Activated T-cell treated with anti-CD3 and anti-CD28 coated beads for 48 hours (primary cell): Measurements from ENCODE around the gene KCNQ1.

Source experiments
- DNase-seq: peaks from one replicate; pipeline ENCODE4 v3.0.0-alpha.2; 2020; ENCODE audit warnings: low read depth

KCNQ1 gene

GRCh38 chr11:2523821-2524391, 79.1 kb downstream of the KCNQ1 start:
- DNase-seq, result no peak

- DNase-seq, result no peak
Observed at GRCh38 chr11:2524446-2525165, 79.8 kb downstream of the KCNQ1 start.

- no peak for DNase-seq
Observed at GRCh38 chr11:2525166-2525861, 80.5 kb downstream of the KCNQ1 start.

- DNase-seq, result no peak
Observed at GRCh38 chr11:2525941-2526807, 81.4 kb downstream of the KCNQ1 start.

- no peak for DNase-seq
Observed at GRCh38 chr11:2526808-2527381, 82.1 kb downstream of the KCNQ1 start.

- DNase-seq, result no peak
Observed at GRCh38 chr11:2527621-2528291, 82.9 kb downstream of the KCNQ1 start.

- no peak for DNase-seq
Observed at GRCh38 chr11:2528301-2529050, 83.7 kb downstream of the KCNQ1 start.

DNA sequence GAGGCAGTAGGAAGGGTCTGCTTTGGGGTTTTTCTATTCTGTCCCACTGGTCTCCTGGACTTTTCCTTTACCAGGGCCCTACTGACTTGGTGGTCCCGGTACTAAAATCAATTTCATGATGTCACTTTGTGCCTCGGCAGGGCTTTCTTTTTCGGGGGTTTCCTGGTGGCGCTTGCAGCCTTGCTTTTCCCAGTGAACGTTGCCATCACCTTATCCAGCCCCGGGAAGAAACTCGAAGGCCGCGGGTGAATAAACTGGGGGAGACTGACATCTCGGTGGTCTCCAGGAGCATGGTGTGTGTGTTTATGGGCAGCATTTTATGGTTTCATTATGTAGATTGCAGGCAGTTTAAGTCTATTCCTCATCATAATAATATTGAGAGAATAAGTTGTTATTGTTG, 84.4 kb downstream of the KCNQ1 start:
- no peak for DNase-seq

- no peak for DNase-seq
Observed at GRCh38 chr11:2529636-2530035, 84.8 kb downstream of the KCNQ1 start.

GRCh38 chr11:2530131-2530854, 85.5 kb downstream of the KCNQ1 start:
- no peak for DNase-seq

DNA sequence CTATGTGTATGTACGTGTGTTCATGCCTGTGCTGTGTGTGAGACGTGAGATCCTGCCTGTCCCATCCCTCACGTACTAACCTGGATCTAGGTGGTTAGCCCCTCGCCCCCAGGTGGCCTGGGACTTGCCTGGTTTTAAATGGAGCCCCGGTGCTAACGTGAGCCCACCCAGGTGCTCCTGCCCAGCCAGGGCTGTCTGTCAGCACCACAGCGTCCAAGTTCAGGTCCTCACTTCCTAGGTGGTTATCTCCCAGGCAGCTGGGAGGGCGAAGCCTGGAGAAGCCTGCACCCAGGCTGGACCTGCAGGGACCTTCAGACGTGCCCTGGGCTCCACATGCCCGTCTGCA, 86.0 kb downstream of the KCNQ1 start:
- no peak for DNase-seq

DNA sequence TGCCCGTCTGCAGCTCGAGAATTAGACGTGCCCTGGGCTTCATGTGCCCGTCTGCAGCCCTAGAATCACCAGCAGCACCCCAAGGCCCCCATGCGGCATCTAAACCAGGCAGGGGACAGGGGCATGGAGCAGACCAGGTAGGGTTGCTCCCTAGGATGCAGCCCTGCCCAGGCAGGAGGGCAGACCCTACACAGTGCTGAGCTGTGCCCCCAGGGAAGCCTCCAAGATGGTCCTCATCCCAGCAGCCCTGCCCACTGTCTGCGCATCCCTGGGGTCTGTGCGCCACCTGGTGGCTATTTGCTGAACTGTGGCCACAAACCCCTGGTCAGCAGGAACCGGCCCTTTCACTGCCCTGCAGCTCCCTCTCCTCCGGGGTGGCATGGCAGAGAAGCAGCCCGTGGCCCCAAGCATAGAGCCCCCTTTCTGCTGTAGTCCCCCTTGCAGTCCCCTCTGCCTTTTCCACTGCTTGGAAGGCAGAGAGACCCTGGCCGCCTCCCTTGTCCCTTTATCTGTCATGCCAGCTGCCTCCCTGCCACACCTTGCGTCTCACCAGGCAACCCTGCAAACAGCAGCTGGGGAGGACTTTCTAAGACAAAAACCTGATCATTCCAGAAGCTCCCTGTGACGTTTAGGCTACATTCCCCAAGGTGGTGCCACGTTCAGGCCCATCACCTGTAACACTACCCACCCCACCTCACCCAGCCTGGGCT, 86.6 kb downstream of the KCNQ1 start:
- peak; percentile 59 for DNase-seq

GRCh38 chr11:2531987-2532703, 87.3 kb downstream of the KCNQ1 start:
- DNase-seq, result no peak

GRCh38 chr11:2532704-2533586, 88.1 kb downstream of the KCNQ1 start:
- peak; percentile 90 for DNase-seq

GRCh38 chr11:2533587-2534133, 88.9 kb downstream of the KCNQ1 start:
- DNase-seq, result peak; percentile 18

GRCh38 chr11:2534134-2534956, 89.5 kb downstream of the KCNQ1 start:
- no peak for DNase-seq
